Upper lobe of left lung (tissue), 6 donors: Measurements from ENCODE around the gene BMP6. TPM values are rescaled to one million over a fixed set of nuclear protein-coding genes. Genes with fewer than 3 reads are reported as not detected.

Experiments used
- ATAC-seq, 2 donors: fragments of 200-7000 bp; cut with Tn5 transposase; one replicate each; pipeline ENCODE4 v1.9.1; 2022; ENCODE audit warnings: mild to moderate bottlenecking in 2 of 2, moderate library complexity in 2 of 2; ENCODE audit not compliant: low FRiP score in 2 of 2
- DNase-seq, 2 donors: peaks; one replicate each; pipeline ENCODE4 v3.0.0-alpha.2; 2019 to 2020
- H3K27ac ChIP-seq, 4 donors: fragments of 200-600 bp; sonication (generic); one replicate each; pipeline ENCODE4 v1.5.1; 2016 to 2019
- H3K27me3 ChIP-seq, 4 donors: fragments of 200-600 bp; sonication (generic); one replicate each; pipeline ENCODE4 v1.5.1; 2017 to 2019
- H3K36me3 ChIP-seq, 4 donors: fragments of 200-600 bp; sonication (generic); one replicate each; pipeline ENCODE4 v1.5.1; 2016 to 2019
- H3K4me1 ChIP-seq, 4 donors: fragments of 200-600 bp; sonication (generic); one replicate each; pipeline ENCODE4 v1.5.1; 2018 to 2019
- H3K4me3 ChIP-seq, 4 donors: fragments of 200-600 bp; sonication (generic); one replicate each; pipeline ENCODE4 v1.5.1; 2017 to 2019; ENCODE audit warnings: mild to moderate bottlenecking in 2 of 4, moderate library complexity in 1 of 4
- H3K9me3 ChIP-seq, 4 donors: fragments of 200-600 bp; sonication (generic); one replicate each; pipeline ENCODE4 v1.5.1; 2018 to 2019
- EP300 ChIP-seq, 4 donors: sonication (generic); formaldehyde crosslinking; IDR thresholded peaks; one replicate each; pipeline ENCODE4 v1.5.1; 2017; ENCODE audit warnings: antibody characterized with exemption in 4 of 4, control low read depth in 2 of 4
- POLR2A ChIP-seq, 4 donors: fragments of 450-650 bp; IDR thresholded peaks; one replicate each; pipeline ENCODE4 v1.5.1; 2016 to 2017; ENCODE audit warnings: antibody characterized with exemption in 4 of 4, mild to moderate bottlenecking in 2 of 4
- POLR2AphosphoS5 ChIP-seq, 2 donors: sonication (generic); formaldehyde crosslinking; IDR thresholded peaks; one replicate each; pipeline ENCODE4 v1.5.1; 2017; ENCODE audit warnings: antibody characterized with exemption in 2 of 2
- WGBS, 2 donors: methylation state at CpG; one replicate each; pipeline ENCODE4 v1.1.5; 2017 to 2018; 5-methylcytosine and 5-hydroxymethylcytosine counted together
- total RNA-seq, 6 donors: library from RNA; depleted of rRNA in 4 of 6; stranded (reverse); fragments of >200 nt in 4 of 6; gene quantifications; one replicate each; pipeline versions ENCODE4 v1.1.0 to v1.2.1, GENCODE V29; 2016 to 2021
- TF ChIP-seq, protein P1 (sequence below), 6 experiments: fragments of 450-650 bp in 4 of 6; fragments of 200-600 bp in 2 of 6; sonication (generic) in 2 of 6; IDR thresholded peaks; one replicate each; pipeline ENCODE4 v1.5.1; 2016 to 2019; ENCODE audit warnings: antibody characterized with exemption in 6 of 6
- donor health status: DM: no; HTN: no; CAD: no; lungs with moderate emphysema.
- donor health status: DM: no; HTN: yes; CAD: no; lungs with severe emphysema.

Gene BMP6
- total RNA-seq, 6 donors from 2014 or later = 1.0 to 25.4 (median 5.2) TPM

DNA sequence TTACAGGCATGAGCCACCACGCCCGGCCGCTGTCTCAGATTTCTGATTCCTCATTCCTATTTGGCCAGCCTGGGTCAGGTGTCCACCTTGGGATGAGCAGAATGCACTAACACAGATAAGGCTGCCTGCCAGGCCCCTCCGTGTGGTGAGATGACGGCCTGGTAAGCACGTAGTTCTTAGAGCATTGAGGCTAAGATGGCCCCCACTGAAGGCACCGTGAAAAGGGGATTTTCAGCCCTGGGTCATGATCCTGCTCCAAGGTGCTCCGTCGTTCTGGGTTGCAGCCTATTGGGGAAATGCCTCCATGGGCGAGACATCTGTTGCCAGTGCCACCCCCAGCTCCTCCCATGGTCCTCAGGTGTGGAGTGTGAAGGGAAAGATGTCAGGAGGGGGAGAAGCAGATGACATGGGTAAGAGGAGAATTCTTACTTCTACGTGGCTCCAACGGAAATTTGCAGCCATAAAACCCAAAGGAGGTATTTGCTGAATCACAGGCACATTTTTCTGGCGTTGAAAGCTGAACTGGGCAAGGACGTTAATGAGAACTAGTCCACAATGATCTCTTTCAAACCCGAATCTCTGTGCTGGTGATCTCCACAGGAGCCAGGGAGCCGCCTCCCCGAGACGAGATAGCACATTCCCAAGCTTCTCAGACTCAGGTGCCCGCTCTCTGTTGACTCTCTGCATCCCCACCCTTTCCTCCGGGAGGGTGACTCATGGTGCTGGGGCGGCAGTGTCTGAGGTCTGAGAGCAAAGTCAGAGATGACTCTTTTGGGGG, 34.0 kb upstream of the BMP6 start:
- peaks cover 0 to 3% (median 0%) of the 10 kb centered on the region in 4 donors for H3K4me1 ChIP-seq
- H3K27me3 ChIP-seq = no peaks in the 10 kb centered on the region
- WGBS, 2 donors = 65 to 73% methylated on average over 18 to 21 of the region's 21 CpGs
- H3K36me3 ChIP-seq = no peaks in the 10 kb centered on the region
- no peak for DNase-seq
- TF ChIP-seq, protein P1, sequence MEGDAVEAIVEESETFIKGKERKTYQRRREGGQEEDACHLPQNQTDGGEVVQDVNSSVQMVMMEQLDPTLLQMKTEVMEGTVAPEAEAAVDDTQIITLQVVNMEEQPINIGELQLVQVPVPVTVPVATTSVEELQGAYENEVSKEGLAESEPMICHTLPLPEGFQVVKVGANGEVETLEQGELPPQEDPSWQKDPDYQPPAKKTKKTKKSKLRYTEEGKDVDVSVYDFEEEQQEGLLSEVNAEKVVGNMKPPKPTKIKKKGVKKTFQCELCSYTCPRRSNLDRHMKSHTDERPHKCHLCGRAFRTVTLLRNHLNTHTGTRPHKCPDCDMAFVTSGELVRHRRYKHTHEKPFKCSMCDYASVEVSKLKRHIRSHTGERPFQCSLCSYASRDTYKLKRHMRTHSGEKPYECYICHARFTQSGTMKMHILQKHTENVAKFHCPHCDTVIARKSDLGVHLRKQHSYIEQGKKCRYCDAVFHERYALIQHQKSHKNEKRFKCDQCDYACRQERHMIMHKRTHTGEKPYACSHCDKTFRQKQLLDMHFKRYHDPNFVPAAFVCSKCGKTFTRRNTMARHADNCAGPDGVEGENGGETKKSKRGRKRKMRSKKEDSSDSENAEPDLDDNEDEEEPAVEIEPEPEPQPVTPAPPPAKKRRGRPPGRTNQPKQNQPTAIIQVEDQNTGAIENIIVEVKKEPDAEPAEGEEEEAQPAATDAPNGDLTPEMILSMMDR (IDR thresholded peaks at IDR 0.05) = no peak
- TF ChIP-seq POLR2AphosphoS5 (IDR thresholded peaks at IDR 0.05) (no peak), POLR2A (IDR thresholded peaks at IDR 0.05) (no peak), EP300 (IDR thresholded peaks at IDR 0.05) (no peak)
- no peak overlapping the region for H3K4me3 ChIP-seq
- H3K9me3 ChIP-seq = no peaks in the 10 kb centered on the region
- H3K27ac ChIP-seq = no peak overlapping the region
- peak in 1 of 2 donors; percentile 91 for ATAC-seq

DNA sequence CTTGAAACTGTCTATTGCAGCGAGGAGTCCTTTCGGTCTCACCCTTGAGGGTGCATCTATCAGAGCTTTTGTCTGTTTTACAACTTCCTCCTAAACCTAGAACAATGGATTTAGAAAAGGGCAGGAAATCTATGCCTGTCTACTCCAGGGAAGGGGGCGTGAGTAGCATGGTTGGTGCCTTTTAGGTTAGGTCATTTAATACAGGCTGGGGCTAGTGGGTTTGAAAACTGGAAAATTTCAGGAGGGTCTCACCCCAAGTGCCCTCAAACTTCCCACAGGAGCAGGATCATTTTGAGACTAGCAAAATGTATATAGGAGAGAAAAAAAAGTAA, 33.5 kb upstream of the BMP6 start:
- Histone ChIP-seq H3K27me3 (no peaks in the 10 kb centered on the region), H3K27ac (no peak overlapping the region), H3K36me3 (no peaks in the 10 kb centered on the region), H3K4me1 (peaks cover 0 to 4% (median under 1%) of the 10 kb centered on the region in 4 donors), H3K4me3 (no peak overlapping the region), H3K9me3 (no peaks in the 10 kb centered on the region)
- WGBS, 2 donors = 29 to 53% methylated on average over 3 of the region's 3 CpGs
- no peak for DNase-seq
- no peak for ATAC-seq
- TF ChIP-seq POLR2A (IDR thresholded peaks at IDR 0.05) (no peak), POLR2AphosphoS5 (IDR thresholded peaks at IDR 0.05) (no peak), EP300 (IDR thresholded peaks at IDR 0.05) (no peak)
- TF ChIP-seq, protein P1 (IDR thresholded peaks at IDR 0.05) = no peak

DNA sequence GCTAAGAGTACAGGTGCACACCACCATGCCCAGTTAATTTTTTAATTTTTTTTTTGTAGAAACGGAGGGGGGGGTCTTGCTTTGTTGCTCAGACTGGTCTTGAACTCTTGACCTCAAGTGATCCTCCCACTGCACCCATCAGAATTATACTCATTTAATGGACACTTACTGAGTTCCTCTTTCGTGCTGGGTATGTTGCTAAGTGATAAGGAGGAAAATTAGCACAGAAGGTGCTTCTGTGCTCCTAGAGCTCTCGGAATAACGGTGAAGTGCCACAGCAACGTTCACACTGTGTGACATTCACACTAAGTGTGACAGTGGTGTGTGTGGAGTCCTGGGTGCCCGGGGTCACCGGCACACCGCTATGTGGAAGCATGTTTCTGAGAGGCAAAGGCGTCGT, 32.1 kb upstream of the BMP6 start:
- Histone ChIP-seq H3K27me3 (no peaks in the 10 kb centered on the region), H3K27ac (no peak overlapping the region), H3K9me3 (no peaks in the 10 kb centered on the region), H3K36me3 (no peaks in the 10 kb centered on the region), H3K4me3 (no peak overlapping the region), H3K4me1 (peaks cover 0 to 11% (median 5%) of the 10 kb centered on the region in 4 donors)
- 79 to 85% methylated on average over 10 of the region's 10 CpGs for WGBS, 2 donors
- ATAC-seq (no peak), DNase-seq (no peak)
- TF ChIP-seq EP300 (IDR thresholded peaks at IDR 0.05) (no peak), POLR2A (IDR thresholded peaks at IDR 0.05) (no peak), POLR2AphosphoS5 (IDR thresholded peaks at IDR 0.05) (no peak)
- TF ChIP-seq, protein P1 (IDR thresholded peaks at IDR 0.05) = no peak

- TF ChIP-seq EP300 (IDR thresholded peaks at IDR 0.05) = no peak
- no peak for TF ChIP-seq POLR2A (IDR thresholded peaks at IDR 0.05)
- TF ChIP-seq, protein P1 (IDR thresholded peaks at IDR 0.05) = no peak
- TF ChIP-seq POLR2AphosphoS5 (IDR thresholded peaks at IDR 0.05) = no peak
- Histone ChIP-seq H3K4me3 (no peak overlapping the region), H3K27ac (no peak overlapping the region), H3K9me3 (no peaks in the 10 kb centered on the region), H3K27me3 (no peaks in the 10 kb centered on the region), H3K4me1 (peaks cover 0 to 11% (median 5%) of the 10 kb centered on the region in 4 donors), H3K36me3 (no peaks in the 10 kb centered on the region)
- ATAC-seq = no peak
- DNase-seq = no peak
- WGBS, 2 donors = 91 to 93% methylated on average over 6 to 8 of the region's 8 CpGs
Observed at GRCh38 chr6:7696061-7696460, 29.8 kb upstream of the BMP6 start.

DNA sequence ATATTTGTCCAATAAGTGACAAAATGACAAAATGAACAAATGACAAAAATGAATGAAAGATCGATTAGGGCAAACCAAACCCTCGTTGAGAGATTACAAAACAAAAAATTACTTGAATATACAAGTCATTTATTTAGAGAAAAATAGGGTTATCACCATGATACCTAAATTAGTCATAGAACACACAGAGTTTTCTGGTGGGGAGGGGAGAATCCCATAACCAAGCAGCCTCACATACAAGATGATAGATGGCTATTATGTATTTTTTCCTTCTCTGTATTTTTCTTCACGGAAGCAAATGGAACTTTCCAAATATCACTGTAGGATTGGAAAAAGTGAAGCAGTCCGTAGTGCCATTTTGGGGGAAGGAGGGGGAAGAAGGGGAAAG, 28.5 kb upstream of the BMP6 start:
- ATAC-seq (no peak), DNase-seq (no peak)
- no peak for TF ChIP-seq POLR2AphosphoS5 (IDR thresholded peaks at IDR 0.05)
- TF ChIP-seq EP300 (IDR thresholded peaks at IDR 0.05) = no peak
- 63 to 65% methylated on average over 4 of the region's 4 CpGs for WGBS, 2 donors
- Histone ChIP-seq H3K4me3 (no peak overlapping the region), H3K9me3 (no peaks in the 10 kb centered on the region), H3K27ac (peak overlapping the region; percentile 10 to 80 (median 58)), H3K36me3 (no peaks in the 10 kb centered on the region), H3K27me3 (no peaks in the 10 kb centered on the region), H3K4me1 (peaks cover 0 to 7% (median 5%) of the 10 kb centered on the region in 4 donors)
